ENCODE results near the gene SPATA2L.
A peak's percentile ranks its signal among the peaks of the same experiment; 100 is the strongest.
"Not testable (repeated sequence)": the region's sequence is repeated elsewhere in the genome, so short reads cannot be mapped to it uniquely, and the experiment has no call there.

SPATA2L gene

DNA sequence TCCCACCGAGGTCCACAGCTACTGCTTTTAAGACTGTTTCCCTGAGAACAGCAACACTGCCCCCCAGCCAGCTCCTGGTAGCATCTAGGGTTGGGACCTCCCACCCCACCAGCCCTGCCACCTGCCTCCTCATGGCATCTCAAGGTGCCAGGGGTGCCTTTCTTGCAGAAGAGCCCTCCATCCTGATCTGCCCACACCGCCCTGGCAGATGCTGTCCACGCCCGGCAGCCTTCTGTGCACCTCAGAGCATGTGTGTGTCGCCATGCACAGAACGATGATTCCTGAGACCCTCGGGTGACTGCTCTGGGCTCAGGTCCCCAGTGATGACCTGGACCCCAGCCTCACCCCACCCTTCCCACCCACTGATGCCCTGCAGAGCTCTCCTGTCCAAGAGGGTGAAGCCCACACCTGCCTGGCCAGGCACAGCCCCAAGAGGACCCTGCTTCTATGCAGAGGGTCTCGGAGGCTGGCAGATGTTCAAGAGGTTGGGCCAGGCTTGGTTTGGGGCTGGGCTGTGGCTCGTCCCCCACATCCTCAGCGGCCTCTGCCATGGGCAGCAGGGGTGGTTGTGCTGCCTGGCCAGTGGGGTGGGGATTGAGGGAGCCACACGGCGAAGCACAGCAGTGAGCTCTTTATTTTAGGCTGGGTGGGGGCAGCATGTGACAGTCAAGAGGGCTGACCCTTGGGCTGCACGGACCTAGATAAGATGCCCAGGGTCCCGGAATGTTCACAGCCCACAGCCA is 5.2 kb upstream of the SPATA2L start:
- DNase-seq, result no peak

DNA sequence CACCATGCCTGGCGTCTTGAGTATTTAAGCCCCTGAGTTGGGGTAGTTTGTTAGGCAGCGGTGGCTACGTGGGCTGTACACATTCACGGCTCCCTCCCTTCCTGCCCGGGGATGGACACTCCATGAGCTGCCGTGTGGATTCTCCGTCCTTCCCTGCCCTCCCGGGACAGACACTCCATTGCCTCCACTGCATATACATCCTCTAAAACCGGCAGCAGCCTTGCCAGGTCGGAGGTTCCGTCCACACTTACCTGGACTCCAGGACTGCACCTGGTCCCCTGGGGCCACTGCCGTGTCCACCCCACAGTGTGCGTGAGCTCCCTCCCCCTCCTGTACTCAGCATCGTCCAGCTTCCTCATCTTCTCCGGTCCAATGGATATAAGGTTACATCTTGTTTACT is 3.5 kb upstream of the SPATA2L start:
- no peak for DNase-seq

DNA sequence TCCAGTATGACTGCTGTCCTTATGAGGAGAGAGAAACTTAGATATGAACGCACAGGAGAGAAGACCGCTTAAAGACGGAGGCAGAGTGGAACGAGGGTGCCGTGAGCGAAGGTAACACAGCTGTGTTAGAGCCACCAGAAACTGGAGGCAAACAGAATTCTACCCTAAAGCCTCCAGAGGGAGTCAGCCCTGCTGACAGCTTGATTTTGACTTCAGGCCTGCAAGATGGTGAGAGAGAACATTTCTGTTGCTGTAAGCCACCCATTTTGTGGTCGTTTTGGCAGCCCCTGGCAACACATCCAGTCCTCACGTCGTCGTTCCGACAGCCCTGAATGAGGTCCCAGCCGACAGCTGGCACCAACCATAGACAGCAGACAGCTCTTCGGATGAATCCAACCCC is 2.8 kb upstream of the SPATA2L start:
- no peak for DNase-seq

DNA sequence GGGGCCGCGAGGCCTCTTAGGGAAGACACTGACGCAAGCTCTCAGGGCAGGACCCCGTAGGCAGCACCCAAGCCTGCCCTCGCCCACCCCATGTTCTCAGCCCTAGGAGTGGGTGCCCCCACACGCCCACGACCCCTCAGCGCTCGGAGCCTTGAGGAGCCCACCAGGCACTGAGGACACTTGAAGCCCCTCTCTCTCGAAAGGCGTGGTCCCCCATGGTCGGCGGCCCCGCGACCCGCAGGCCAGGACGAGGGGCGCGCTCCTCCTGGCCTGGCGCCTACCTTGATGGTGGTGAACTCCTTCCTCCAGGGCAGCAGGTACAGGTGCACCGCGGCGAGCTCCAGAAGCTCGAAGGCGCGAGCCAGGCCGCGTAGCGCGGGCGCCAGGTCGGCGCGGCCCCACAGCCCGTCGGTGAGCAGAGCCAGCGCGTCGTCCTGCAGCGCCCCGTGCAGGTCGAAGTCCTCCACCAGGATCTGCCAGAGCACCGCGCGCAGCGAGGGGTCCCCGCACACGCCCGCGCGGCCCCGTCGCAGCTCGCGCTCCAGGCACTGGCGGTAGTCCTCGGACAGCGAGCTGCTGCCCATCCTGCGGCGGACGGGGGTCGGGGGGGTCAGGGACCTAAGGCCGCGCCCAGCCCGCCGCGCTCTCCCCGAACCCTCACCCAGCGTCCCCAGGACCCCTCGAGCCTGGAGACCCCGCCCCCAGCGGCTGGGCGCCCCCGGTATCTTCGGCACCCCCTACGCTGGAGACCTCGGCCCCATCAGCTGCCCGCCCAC is 668 bp downstream of the SPATA2L start:
- no peak for DNase-seq

DNA sequence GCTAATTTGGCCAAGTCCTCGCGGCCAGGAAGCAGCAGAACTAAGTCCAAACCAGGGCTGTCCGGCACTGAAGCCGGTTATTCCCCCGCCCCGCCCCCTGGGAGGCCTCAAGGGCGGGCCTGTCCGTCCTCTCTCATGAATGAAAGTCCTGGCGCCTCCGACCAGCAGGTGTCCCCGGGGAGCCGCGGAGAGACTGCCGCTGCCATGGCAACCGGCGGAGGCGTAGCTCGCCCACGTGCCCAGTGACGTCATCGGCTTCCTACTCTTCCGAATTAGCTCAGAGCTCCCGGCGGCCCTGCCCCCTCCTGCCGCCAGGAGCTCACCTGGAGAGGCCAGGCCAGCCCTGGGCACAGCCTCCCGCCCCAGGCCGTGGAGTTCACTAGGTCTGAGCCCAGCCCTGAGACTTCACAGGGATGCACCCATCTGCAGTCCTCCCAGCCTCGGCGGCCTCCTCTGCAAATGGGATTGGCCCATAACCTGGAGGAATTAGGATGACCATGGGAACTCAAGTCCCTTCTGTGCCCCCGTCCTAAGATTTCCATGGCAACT is 1.3 kb downstream of the SPATA2L start:
- DNase-seq, result peak; percentile 86 to 88

DNA sequence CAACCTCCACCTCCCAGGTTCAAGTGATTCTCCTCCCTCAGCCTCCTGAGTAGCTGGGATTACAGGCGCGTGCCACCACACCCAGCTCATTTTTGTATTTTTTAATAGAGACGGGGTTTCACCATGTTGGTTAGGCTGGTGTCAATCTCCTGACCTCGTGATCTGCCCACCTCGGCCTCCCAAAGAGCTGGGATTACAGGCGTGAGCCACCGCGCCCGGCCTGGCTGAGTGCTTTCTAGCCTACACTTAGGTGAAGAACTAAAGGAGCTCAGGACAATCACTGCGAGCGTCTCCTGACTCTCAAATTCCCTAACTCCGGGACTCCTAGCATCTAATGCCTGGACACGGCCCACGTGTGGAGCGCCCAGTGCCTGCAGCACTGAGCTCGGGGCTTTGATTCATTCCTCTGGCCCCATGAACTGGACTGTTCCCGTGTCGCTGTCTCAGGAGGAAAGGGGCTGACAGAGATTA is 1.8 kb downstream of the SPATA2L start:
- DNase-seq, result not testable (repeated sequence)

DNA sequence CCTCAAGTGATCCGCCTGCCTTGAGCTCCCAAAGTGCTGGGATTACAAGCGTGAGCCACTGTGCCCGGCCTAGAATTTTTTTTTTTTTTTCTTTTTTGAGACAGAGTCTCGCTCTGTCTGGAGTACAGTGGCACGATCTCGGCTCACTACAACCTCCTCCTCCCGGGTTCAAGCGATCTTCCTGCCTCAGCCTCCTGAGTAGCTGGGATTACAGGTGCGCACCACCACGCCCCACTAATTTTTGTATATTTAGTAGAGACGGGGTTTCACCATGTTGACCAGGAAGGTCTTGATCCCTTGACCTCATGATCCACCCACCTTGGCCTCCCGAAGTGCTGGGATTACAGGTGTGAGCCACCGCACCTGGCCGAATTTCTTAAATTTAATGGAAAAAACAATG is 2.8 kb downstream of the SPATA2L start:
- DNase-seq, result not testable (repeated sequence)

DNA sequence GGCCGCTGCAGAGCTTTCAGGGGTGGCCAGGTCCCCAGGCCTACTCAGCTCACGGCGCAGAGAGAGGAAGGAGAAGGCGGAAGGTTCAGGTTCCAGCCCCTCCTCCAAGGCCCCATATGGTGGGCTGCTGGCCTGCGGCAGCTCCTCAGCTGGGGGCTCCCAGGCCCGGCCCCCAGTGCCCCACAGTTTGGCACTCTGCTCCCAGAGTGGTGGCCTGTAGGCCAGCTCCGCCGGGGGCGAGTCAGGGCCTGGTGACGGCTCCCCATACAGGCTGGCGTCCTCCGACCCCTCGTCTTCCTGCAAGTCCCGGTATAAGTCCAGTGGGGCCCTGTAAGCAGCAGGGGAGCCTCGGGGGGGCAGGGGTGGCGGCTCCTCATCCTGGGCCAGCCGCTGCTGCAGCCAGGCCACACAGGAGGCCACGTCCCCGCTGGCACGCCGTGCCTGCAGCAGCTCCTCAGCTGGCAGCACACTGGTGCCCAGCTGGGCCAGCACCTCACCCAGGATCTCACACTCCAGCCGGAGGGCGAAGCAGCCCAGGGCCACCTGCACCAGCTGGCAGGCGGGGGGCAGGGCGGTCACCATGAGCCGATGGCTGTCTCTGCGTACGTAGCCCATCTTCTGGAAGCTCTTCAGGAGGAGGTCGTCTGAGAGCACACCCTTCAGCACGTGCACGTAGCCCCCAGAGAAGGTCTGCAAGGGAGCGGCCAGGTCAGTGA is 3.7 kb downstream of the SPATA2L start:
- no peak for DNase-seq

DNA sequence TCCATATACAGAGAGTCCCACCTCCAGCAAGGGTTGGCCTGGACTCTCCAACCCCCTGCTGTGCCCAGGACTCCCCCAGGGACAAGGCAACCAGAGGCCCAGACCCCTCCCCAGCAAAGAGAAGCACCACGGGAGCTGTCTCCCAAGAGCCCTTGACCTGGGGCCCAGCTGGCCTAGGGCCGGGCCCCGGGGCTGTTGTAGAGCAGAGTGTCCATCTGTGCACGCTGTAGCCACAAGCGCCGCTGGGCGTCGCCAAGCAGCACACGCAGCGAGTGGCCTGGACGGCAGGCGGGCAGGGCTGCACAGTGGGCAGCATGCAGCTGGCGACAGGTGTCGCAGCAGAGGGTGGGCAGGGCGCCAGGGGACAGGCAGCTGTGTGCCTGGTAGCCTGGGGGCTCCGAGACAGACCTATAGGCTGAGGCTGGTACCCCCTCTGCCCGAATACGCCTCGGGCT is 4.3 kb downstream of the SPATA2L start:
- DNase-seq, result no peak

DNA sequence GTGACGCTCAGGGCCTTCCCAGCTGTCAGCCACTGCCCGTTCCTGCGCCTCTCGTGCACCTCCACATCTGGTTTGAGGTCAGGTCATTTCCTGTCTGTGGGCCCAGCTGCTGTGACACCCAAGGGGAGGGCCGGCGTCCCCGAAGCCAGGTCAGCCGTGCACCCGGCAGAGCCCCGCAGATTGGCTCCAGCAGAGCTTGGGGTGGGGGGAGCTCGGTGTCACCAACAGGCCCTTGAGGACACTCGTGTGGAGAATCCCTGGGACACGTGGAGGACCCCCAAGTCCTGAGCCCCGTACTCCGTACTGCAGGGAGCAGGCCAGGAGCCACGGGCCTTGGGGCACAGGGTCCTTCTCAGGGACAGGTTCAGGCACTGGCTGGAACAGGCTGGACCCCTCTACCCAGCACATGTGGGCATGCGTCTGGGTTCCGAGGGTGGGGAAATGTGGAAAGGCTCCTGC is 4.8 kb downstream of the SPATA2L start:
- DNase-seq, result no peak

DNA sequence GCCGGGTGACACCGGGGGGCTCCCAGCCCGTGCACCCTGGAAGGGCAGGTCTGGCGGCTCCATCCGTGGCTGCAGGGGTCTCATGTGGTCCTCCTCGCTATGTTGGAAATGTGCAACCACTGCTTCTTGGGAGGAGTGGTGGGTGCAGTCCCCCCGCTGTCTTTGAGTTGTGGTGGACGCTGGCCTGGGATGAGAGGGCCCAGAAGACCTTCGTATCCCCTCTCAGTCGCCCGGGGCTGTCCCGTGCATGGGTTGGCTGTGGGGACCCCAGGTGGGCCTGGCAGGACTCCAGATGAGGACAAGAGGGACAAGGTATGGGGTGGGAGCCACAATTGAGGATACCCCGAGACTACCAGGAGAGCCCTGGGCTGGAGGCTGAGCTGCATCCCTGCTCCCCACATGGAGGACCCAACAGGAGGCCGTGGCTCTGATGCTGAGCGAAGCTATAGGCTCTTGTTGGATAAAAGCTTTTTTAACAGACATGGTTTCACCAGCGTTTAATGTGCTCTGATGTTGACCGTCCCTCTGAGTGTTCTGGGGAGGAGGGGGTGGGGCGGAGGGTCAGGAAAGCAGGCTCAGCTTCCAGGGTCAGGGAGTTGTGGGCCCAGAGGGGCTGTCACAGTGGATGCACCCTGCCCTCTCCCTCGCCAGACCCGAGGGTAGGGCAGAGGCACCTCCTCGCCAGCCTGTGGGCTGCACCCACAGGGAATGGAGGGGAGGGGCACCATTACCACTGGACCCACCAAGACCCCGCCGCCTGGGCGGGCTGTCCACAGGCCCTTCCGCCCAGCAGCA is 5.4 kb downstream of the SPATA2L start:
- DNase-seq, result no peak

DNA sequence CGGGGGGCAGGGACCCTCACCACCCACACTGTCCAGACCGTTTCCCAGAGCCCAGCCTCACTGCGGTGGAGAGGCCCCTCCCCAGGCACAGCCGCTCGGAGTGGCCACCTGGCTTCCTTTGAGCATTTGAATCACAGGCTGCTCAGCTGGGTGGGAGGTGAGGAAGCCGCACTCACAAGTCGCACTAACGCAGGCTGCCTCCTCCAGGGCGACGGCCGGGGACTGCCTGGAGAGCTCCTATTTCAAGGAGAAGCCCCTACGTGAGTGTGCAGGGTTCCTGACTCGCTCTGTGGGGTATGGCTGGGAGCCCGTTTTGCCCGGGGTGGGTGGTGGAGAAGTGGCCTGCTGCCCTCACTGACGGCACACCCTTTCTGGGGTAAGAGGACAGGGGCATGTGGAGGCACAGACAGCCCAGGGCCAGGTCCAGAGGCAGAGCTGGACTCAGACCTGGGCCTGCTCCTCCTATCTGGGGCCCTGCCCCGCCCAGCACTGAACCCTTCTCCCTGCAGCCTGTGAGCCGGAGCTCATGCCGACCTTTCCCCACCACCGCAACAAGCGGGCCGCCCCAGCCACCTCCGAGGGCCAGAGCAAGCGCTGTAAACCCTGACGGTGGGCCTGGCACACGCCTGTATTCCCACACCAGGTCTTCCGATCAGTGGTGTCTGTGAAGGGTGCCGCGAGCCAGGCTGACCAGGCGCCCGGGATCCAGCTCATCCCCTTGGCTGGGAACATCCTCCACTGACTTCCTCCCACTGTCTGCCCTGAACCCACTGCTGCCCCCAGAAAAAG is 6.2 kb downstream of the SPATA2L start:
- no peak for DNase-seq

DNA sequence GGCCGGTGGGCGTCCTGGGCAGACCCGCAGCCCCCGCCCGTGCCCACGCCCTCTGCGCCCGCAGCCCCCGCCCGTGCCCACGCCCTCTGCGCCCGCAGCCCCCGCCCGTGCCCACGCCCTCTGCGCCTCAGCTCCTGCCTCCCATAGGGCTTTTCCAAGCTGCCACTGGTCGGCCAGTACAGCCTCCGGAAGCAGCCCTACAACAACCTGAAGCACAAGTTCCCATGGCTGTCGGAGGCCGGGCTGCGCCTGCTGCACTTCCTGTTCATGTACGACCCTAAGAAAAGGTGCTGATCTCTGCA is 6.8 kb downstream of the SPATA2L start:
- DNase-seq, result not testable (repeated sequence)

DNA sequence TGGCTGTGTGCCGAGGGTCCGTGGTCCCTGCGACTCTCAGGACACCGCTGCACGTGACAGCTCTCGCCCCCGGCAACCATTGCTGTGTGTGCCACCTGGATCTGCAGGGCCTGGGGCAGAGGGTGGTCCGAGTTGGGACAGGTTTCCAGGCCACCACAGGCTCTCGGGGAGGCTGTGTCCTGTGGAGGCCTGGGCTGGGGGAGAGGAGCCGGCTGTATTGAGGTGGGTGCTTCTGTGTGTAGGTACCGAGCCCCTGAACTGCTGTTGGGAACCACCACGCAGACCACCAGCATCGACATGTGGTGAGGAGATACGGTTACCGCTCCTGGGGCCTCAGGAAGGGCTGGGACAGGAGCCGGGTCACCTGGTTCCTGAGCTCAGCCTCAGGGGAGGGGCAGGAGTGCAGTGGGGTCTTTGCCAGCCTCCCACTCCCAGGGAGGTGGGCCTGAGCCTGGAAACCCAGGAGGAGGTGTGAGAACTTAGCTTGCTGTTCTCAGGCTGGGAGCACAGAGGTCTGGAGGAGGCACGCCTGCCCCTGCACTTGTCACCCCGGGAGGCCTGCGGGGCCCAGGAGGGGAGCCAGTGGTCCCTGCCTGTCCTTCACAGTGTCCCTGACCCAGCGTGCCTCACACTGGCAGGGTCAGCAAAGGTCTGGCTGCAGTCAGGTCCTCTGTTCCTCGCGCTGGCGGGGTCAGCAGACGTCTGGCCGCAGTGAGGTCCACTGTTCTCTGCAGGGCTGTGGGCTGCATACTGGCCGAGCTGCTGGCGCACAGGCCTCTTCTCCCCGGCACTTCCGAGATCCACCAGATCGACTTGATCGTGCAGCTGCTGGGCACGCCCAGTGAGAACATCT is 7.3 kb downstream of the SPATA2L start:
- no peak for DNase-seq

DNA sequence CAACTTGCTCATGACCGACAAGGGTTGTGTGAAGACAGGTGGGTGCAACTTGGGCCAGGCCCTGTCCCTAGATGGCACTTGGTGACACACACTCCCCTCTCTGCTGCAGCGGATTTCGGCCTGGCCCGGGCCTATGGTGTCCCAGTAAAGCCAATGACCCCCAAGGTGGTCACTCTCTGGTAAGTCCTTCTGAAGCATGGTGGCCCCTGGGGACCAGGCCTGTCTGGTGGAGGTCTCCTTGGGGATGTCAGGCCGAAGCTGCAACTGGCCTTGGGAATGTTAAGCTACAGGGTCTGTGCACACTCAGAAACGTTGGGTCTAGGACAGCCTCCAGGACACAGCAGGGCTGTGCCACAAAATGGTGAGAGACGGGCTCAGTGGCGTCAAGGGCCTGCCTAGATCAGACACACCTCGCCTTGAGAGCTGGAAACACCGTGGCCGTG is 8.2 kb downstream of the SPATA2L start:
- DNase-seq, result no peak

DNA sequence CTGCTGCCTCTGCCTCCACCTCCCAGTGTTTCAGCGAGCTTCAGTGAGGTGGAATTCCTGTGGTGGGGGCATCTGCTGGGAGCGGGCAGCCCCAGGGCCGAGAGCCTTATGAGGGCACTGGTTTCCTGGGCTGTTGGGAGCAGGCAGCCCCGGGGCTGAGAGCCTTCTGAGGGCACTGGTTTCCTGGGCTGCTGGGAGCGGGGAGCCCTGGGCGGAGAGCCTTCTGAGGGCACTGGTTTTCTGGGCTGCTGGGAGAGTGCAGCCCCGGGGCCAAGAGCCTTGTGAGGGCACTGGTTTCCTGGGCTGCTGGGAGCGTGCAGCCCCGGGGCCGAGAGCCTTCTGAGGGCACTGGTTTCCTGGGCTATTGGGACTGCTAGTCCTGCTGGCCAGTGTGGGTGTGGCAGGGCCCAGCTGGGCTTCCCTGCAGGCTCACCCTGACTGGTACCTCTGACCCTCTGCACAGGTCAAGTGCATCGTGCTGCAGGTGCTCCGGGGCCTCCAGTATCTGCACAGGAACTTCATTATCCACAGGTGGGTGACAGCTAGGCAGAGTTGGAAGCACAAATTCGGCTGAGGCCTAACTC is 9.4 kb downstream of the SPATA2L start:
- no peak for DNase-seq

DNA sequence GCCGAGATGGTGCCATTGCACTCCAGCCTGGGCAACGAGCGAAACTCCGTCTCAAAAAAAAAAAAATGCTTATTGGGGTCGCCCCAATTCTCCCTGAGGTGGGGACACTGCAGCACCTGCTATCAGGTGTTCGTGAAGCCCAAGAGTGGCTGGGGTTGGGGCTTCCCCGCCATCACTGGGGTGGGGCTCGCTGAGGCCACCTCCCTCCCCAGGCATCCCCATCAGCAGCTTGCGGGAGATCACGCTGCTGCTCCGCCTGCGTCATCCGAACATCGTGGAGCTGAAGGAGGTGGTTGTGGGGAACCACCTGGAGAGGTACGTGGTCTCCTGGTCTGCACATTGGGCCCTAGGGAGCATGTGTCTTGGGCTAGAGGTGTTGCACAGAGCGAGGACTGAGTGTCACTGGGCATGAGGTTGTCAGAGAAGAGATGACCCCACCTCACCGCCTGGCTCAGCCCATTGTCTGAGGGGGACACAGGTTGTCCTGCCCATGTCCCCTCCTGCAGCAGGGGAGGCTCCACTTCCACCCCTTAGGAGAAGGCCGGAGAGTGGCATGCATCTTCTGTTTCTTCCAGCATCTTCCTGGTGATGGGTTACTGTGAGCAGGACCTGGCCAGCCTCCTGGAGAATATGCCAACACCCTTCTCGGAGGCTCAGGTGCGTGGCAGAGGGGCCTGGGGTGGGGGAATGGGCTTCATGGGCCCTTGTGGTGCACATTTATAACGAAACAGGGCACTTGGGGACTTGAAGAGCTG is 10.1 kb downstream of the SPATA2L start:
- no peak for DNase-seq

DNA sequence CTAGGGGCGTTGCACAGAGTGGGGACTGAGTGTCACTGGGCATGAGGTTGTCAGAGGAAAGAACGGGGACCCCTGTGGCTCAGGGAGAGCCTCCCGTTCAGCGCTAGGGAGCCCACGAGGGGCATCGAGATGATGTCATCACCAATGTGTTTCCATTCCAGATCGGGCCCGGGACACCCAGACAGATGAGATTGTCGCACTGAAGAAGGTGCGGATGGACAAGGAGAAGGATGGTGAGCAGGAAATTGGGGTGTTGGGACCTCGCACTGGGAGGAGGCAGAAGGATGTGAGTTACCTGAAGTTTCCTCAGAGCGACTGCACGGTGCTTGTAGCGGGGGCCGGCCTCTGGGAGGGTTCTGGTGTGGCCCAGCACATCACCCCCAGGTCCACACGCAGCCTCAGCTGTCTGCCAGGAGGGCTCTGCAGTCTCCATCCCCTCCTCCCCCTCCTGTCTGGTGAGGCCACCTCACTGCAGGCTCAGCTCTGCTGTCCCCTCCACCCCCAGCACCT is 11.1 kb downstream of the SPATA2L start:
- no peak for DNase-seq

DNA sequence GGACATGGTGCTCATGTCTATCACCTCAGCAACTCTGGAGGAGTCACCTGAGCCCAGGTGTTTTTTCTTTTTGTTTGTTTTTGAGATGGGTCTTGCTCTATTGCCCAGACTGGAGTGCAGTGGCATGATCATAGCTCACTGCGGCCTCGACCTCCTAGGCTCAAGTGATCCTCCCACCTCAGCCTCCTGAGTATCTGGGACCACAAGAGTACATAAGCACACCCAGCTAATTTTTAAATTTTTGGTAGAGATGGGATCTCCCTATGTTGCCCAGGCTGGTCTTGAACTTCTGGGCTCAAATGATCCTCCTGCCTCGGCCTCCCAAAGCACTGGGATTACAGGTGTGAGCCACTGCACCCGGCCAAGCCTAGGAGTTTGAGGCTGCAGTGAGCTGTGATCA is 11.9 kb downstream of the SPATA2L start:
- not testable (repeated sequence) for DNase-seq

All from bone marrow (tissue), 2 donors.